HUES6 (cell line): ENCODE measurements around the gene CUEDC1.

Experiments used
- H3K27ac ChIP-seq: 2 replicates; pipeline ENCODE4 v1.7.0; 2013; ENCODE audit warnings: low read depth, mild to moderate bottlenecking, low read length, inconsistent platforms
- H3K27me3 ChIP-seq: 2 replicates; pipeline ENCODE4 v1.6.1; 2013; ENCODE audit warnings: low read length; ENCODE audit not compliant: control insufficient read depth, insufficient read depth
- H3K36me3 ChIP-seq: 2 replicates; pipeline ENCODE4 v1.6.1; 2013; ENCODE audit warnings: low read length; ENCODE audit not compliant: control insufficient read depth, insufficient read depth
- H3K4me1 ChIP-seq: 2 replicates; pipeline ENCODE4 v1.6.1; 2013; ENCODE audit warnings: low read length; ENCODE audit not compliant: control insufficient read depth, insufficient read depth
- H3K4me3 ChIP-seq: 2 replicates; pipeline ENCODE4 v1.5.1; 2013; ENCODE audit warnings: low read depth, low read length
- H3K9ac ChIP-seq: one replicate; pipeline ENCODE4 v1.6.1; 2013; ENCODE audit warnings: mild to moderate bottlenecking, low read length
- H3K9me3 ChIP-seq: 2 replicates; pipeline ENCODE4 v1.6.1; 2013; ENCODE audit warnings: low read depth, low read length; ENCODE audit not compliant: control insufficient read depth, insufficient read depth

CUEDC1 gene

DNA sequence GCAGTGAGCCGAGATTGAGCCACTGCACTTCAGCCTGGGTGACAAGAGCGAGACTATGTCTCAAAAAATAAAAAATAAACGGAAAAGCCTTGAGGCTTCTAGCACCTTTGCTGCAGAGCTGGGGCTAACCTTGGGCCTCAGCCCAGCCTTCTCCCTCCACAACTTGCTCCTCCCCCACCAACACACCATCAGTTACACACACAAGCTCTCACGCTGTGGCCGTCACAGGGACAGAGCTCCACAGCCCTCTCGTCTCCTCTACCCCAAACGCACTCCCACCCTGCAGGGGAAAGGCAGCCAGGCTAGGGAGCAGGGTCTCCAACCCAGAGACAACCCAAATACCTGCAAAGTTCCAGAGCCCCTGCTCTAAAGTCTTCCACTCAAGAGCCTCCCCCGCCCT is 83.3 kb downstream of the CUEDC1 start:
- Histone ChIP-seq H3K27ac (no peak overlapping the region), H3K36me3 (no peaks in the 10 kb centered on the region; the same call in 1 of the 2 replicates), H3K9ac (no peak overlapping the region), H3K4me1 (peaks cover 71% of the 10 kb centered on the region), H3K9me3 (no peaks in the 10 kb centered on the region), H3K4me3 (no peak overlapping the region), H3K27me3 (peaks cover 7% of the 10 kb centered on the region; the same call in 1 of the 2 replicates)

DNA sequence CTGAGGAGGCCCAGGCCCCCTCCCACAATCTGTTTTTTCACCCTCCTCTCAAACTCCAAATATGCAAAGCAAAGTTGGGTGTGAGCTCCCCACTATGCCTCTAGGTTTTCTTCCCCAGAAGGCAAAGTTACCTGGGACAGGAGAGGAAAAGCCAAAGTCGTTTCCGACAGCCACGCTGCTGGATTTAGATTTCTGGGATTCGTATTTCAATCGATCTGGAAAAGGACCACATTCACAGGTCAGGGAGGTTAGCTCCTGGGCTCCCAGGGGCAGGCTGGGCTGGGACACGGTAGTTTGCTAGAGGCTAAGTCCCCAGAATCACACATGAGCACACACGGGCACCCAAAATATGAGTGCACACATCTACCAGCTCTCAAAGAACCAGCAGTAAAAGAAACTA is 84.1 kb downstream of the CUEDC1 start:
- Histone ChIP-seq H3K4me1 (peaks cover 64% of the 10 kb centered on the region), H3K4me3 (no peak overlapping the region), H3K9ac (no peak overlapping the region)

DNA sequence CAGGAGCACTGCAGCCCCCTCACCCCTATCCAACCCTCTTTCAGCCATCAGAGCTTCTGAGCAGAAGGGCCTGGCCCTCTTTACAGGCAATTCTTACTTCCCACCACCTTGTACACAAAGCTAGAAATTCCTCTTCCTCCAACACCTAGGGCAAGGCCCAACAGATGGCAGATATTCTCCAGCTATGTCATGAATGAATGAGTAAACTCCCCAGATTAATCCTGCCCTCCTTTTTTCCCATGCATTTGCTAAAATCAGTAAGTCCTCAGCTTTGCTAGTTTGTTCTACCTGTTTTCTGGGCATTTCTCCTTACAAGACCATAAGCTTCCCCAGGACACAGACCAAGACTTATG is 85.0 kb downstream of the CUEDC1 start:
- H3K27ac ChIP-seq, result no peak overlapping the region
- no peak overlapping the region for H3K4me3 ChIP-seq
- no peak overlapping the region for H3K9ac ChIP-seq
- peaks cover 55% of the 10 kb centered on the region for H3K4me1 ChIP-seq
- no peaks in the 10 kb centered on the region; the same call in 1 of the 2 replicates for H3K36me3 ChIP-seq
- no peaks in the 10 kb centered on the region for H3K9me3 ChIP-seq
- no peaks in the 10 kb centered on the region; the same call in 1 of the 2 replicates for H3K27me3 ChIP-seq

More for the DNA sequence above, 84.1 kb downstream of the CUEDC1 start:
- H3K36me3 ChIP-seq, result no peaks in the 10 kb centered on the region; the same call in 1 of the 2 replicates
- no peaks in the 10 kb centered on the region for H3K9me3 ChIP-seq
- no peak overlapping the region for H3K27ac ChIP-seq
- H3K27me3 ChIP-seq, result peaks cover under 1% of the 10 kb centered on the region; the same call in 1 of the 2 replicates

DNA sequence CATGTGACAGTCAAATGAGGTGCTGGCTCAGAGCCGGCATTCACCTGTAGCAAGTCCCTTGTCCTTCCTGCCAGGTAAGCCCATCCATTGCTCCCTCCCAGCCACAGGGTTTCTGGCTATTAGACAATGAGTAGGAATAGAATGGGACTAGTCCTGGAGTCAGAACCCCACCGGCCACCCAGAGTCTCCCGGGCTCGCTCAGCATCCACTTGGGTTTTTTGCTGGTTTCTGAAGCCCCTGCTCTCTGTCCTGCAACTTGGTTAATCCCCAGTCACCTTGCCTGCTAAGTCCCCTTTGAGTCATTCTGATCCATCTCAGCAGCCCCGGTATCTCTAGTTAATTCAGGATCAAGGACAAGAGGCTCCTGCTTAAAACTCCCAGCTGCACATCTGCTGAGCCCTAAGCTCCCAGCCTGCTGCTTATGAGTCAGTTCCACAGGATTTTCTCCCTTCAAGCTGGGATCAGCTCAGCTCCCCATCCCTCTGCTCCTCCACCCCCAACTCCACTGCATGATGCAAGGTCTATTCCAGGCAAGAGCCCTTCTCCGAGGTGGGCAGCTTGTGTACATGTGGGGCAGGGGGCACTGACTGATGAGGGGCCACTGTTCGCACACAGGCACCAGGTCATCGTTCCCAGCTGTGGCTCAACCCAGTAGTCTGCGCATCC is 85.5 kb downstream of the CUEDC1 start:
- Histone ChIP-seq H3K9ac (no peak overlapping the region), H3K4me1 (peaks cover 50% of the 10 kb centered on the region), H3K27ac (no peak overlapping the region), H3K27me3 (no peaks in the 10 kb centered on the region; the same call in 1 of the 2 replicates), H3K4me3 (no peak overlapping the region), H3K36me3 (no peaks in the 10 kb centered on the region; the same call in 1 of the 2 replicates), H3K9me3 (no peaks in the 10 kb centered on the region)

DNA sequence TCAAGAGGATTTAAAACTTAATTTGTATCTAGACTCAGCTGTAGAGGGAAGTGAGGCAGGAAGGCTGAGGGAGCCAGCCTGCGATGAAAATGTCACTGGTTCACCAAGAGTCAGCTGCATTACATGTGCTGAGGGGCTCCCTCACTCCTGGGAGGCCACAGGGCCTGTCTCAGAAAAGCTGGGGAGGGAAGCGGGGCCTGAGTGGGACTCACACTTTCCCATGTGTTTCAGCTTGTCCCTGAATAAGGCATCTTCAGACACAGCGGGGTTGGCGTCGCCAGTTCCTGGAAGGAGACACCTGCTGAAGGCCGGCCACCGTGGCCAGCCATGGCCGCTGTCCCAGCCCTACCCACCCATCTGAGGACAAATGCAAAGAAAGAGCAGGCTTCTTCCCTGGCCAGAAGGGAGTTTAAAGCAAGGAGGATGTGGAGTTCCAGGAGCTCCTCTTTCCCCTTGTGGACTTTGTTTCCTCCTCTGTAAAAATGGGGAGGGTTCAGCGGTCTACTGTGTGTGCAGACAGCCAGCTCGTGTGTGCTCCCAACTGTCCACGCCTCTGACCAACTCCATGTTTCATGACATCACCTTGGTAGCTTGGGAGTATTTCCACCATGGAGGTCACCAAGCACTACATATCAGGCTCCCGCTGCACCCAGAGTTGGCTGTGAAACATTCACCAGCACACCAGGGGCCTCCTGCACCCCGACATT is 86.1 kb downstream of the CUEDC1 start:
- peak overlapping the region; percentile 15; the same call in 1 of the 2 replicates for H3K27ac ChIP-seq
- H3K4me3 ChIP-seq, result no peak overlapping the region
- H3K4me1 ChIP-seq, result peaks cover 49% of the 10 kb centered on the region
- H3K9me3 ChIP-seq, result no peaks in the 10 kb centered on the region
- peak overlapping the region; percentile 72 for H3K9ac ChIP-seq
- no peaks in the 10 kb centered on the region; the same call in 1 of the 2 replicates for H3K36me3 ChIP-seq
- H3K27me3 ChIP-seq, result no peaks in the 10 kb centered on the region; the same call in 1 of the 2 replicates

GRCh38 chr17:57868007-57868909 is 87.0 kb downstream of the CUEDC1 start:
- Histone ChIP-seq H3K27ac (peak overlapping the region; percentile 63; the same call in 1 of the 2 replicates), H3K4me3 (peak overlapping the region; percentile 10; the same call in 1 of the 2 replicates), H3K9ac (peak overlapping the region; percentile 72), H3K9me3 (no peaks in the 10 kb centered on the region), H3K36me3 (no peaks in the 10 kb centered on the region; the same call in 1 of the 2 replicates), H3K27me3 (no peaks in the 10 kb centered on the region), H3K4me1 (peaks cover 47% of the 10 kb centered on the region)

- Histone ChIP-seq H3K9ac (no peak overlapping the region), H3K4me3 (no peak overlapping the region), H3K27ac (no peak overlapping the region), H3K9me3 (no peaks in the 10 kb centered on the region), H3K36me3 (no peaks in the 10 kb centered on the region; the same call in 1 of the 2 replicates), H3K4me1 (peaks cover 54% of the 10 kb centered on the region), H3K27me3 (peaks cover 6% of the 10 kb centered on the region)
Measured at GRCh38 chr17:57867126-57867525, 88.1 kb downstream of the CUEDC1 start.

DNA sequence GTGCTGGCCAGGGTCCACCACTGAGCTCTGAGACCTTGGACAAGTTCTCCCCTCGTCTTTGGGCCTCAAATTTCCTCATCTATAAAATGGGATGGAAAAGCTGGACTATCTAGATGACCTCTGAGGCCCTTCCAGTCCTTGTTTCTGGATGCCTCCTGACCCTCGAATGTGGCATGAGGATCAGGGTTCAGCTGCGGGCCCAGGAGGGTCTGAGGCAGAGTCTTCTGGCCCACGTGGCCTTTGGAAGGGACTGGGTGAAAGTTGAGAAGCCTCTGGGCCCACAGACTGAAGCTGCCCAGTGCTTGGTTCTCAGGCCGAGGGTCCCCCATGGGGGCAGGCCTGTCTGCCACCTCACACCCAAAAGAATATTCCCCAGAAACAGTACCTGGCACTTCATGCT is 88.5 kb downstream of the CUEDC1 start:
- Histone ChIP-seq H3K4me3 (no peak overlapping the region), H3K4me1 (peaks cover 53% of the 10 kb centered on the region)

GRCh38 chr17:57866319-57866718 is 88.9 kb downstream of the CUEDC1 start:
- no peak overlapping the region for H3K9ac ChIP-seq
- H3K4me3 ChIP-seq, result no peak overlapping the region
- H3K36me3 ChIP-seq, result no peaks in the 10 kb centered on the region; the same call in 1 of the 2 replicates
- H3K27ac ChIP-seq, result no peak overlapping the region
- H3K4me1 ChIP-seq, result peaks cover 54% of the 10 kb centered on the region
- H3K27me3 ChIP-seq, result peaks cover 14% of the 10 kb centered on the region
- no peaks in the 10 kb centered on the region for H3K9me3 ChIP-seq

More for the DNA sequence above, 88.5 kb downstream of the CUEDC1 start:
- Histone ChIP-seq H3K9me3 (no peaks in the 10 kb centered on the region), H3K27me3 (peaks cover 10% of the 10 kb centered on the region), H3K36me3 (no peaks in the 10 kb centered on the region; the same call in 1 of the 2 replicates), H3K9ac (no peak overlapping the region), H3K27ac (no peak overlapping the region)

DNA sequence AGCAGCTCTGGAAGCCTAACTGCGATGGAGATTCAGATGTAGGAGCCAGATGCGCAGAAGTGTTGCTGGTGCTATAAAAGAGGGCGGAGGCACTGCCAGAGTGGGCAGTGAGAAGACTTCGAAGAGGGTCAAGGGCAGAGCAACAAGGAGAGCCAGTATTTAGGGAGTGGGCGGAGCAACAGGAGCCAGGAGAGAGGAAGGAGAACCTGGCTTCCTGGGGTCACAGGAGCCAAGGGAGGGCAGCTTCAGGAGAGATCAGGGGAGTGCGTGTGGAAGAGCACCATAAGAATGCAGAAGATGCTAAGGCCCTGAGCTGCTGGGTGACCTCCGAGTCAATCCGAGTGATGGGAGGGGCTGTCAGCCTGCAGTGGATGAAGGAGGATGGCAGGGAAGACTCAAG is 90.9 kb downstream of the CUEDC1 start:
- Histone ChIP-seq H3K4me1 (peaks cover 59% of the 10 kb centered on the region), H3K9ac (no peak overlapping the region), H3K27me3 (peaks cover 26% of the 10 kb centered on the region), H3K9me3 (no peaks in the 10 kb centered on the region), H3K36me3 (no peaks in the 10 kb centered on the region; the same call in 1 of the 2 replicates), H3K4me3 (no peak overlapping the region), H3K27ac (no peak overlapping the region)
